CD4-positive, alpha-beta T cell treated with Interferon alpha-2 for 1 hour (primary cell): ENCODE results near the gene TARBP2.
A peak's percentile ranks its signal among the peaks of the same experiment; 100 is the strongest.

Experiments
- DNase-seq, 2 donors: peaks; one replicate each; pipeline ENCODE4 v3.0.0-alpha.2; 2020 to 2022

TARBP2 gene, protein sequence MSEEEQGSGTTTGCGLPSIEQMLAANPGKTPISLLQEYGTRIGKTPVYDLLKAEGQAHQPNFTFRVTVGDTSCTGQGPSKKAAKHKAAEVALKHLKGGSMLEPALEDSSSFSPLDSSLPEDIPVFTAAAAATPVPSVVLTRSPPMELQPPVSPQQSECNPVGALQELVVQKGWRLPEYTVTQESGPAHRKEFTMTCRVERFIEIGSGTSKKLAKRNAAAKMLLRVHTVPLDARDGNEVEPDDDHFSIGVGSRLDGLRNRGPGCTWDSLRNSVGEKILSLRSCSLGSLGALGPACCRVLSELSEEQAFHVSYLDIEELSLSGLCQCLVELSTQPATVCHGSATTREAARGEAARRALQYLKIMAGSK

GRCh38 chr12:53500776-53501614 lies at the start of gene TARBP2:
TARBP2 (plus strand) TSS chr12:53501283; CDS start chr12:53501409, 126 bp downstream.
- peak; percentile 98 to 100 for DNase-seq

GRCh38 chr12:53451661-53452158 lies 49.4 kb upstream of the TARBP2 start, which contains the start of gene PCBP2:
PCBP2 (plus strand) TSS chr12:53452102; CDS start chr12:53454801, 2,699 bp downstream.
- peak; percentile 99 for DNase-seq

DNA sequence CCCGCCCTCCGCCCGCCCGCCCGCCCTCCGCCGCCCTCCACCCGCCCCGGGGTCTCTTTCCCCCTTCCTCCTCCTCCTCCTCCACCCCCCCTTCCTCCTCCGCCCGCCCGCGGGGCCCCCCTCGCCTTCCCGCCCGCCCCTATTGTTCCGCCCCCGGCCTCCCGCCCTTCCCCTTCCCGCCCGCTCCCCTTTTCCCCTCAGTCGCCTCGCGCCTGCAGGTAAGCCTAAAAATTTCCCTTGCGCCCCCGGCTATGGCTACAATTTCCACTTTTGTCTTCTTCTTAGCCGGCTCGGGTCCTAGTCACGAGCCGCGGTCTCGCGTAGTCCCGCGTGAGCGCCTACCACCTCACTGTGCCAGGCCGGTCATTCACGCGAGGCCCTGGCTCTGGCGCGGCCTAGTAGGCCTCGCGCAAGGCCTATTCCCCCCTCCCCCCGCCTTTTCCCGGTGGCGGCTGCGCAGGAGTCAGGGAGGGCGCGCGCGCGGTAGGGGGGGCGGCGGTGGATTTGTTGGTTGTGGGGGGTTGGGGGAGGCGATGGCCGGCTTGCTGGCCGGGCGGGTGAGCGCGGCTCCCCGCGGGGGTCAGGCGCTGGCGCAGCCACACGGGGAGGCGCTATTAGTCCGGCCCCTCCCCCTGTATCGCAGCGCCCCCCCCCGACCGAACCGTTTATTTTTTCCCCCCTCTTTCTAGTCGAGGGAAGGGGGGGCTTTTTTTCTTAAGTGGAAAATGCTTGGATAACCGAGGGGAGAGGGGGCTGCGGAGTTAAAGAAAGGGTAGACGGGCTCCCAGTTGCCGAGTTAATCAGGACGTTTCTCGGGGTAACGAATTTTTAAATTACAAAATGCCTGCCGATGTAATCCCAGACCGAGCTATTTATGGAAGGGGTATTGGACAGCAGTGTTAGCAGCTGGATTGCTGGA lies 48.7 kb upstream of the TARBP2 start:
- DNase-seq = peak; percentile 72 to 86

GRCh38 chr12:53453953-53454640 lies 47.0 kb upstream of the TARBP2 start:
- no peak for DNase-seq

DNA sequence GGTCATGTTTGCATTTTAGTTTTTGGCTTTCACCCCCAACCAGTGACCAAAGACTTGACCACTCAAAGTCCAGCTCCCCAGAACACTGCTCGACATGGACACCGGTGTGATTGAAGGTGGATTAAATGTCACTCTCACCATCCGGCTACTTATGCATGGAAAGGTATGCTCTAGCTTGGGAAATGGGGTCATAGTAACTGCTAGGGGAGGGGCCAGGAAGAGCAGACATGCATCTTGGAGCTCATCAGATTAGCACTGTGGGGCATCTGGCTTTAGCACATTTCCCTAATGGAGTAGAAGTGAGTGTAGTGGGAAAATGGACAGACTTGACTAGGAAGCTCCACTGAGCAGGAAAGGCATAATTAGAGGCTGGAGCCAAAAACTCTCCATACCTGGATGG lies 46.4 kb upstream of the TARBP2 start:
- no peak for DNase-seq

DNA sequence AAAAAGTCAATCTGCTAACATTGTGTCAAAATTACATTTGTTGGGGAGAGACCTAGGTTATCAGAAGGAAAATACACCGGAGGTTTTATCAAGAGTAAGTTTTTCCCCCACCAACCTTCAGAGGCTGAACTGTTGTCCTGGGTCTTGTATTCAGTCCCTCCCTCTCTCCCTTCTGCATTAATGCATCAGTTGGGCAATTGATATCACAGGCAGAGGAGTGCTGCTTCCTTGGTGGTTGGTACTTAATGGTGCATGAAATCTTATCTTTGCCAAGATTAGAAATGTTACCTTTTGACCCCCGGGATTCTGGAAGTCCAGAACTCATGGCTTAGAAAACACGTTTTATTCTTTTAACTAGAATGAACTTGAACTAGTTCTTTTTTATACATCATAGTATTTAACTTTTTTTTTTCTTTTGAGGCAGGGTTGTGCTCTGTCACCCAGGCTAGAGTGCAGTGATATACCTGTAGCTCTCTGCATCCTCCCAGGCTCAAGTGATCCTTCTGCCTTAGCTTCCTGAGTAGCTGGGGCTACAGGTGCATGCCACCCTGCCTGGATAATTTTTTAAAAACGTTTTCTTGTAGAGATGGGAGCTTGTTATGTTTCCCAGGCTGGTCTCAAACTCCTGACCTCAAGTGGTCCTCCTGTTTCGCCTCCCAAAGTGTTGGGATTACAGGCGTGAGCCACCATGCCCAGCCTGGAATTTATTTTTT lies 44.3 kb upstream of the TARBP2 start:
- DNase-seq = no peak

DNA sequence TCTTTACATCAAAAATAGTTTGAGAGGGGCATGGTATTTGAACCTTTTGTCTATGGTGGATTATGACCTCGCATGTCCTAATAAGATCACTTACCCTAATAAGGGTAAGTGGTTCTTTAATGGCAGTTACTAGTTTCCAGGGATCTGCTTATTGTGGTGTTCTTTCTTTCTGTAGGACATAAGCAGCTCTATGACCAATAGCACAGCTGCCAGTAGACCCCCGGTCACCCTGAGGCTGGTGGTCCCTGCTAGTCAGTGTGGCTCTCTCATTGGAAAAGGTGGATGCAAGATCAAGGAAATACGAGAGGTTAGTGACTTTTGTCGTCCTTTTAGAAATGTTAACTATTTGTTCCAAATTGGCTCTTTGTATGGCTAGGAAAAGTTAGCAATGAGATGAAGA lies 42.0 kb upstream of the TARBP2 start:
- no peak for DNase-seq

- no peak for DNase-seq
These were observed 40.0 kb upstream of the TARBP2 start for GRCh38 chr12:53461059-53461458.

DNA sequence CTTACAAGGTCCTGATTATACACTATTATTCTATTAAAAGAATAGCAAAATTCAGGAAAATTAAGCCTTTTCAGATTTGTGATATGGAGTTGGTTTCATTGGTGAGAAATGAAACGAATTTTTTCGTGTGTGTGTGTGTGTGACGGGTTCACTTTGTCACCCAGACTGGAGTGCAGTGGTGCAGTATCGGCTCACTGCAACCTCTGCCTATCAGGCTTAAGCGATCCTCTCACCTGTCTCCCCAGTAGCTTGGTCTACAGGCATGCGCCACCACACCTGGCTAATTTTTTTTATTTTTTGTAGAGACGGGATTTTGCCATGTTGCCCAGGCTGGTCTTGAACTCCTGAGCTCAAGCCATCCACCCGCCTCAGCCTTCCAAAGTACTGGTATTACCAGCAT lies 39.5 kb upstream of the TARBP2 start:
- no peak for DNase-seq

DNA sequence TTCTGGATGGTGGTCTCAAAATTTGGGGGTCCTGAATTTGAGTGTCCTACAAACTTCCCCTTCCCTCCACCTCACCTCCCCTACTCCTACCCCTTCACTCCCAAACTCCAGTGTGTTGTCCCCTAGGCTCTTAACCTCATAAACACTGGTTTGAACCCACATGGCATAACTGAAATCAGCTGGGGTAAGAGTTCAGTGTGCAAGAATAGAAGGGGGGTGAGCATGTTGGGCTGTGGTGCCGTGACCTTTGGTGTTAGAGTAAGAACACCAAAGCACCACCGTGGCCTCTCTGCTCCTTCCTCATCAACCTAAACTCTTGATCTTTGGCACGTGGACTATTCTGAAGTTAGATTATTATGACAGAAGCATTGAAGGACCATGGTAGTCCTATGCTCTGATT lies 38.1 kb upstream of the TARBP2 start:
- DNase-seq = no peak

- DNase-seq = no peak
These were observed 37.1 kb upstream of the TARBP2 start for GRCh38 chr12:53463802-53464560.

DNA sequence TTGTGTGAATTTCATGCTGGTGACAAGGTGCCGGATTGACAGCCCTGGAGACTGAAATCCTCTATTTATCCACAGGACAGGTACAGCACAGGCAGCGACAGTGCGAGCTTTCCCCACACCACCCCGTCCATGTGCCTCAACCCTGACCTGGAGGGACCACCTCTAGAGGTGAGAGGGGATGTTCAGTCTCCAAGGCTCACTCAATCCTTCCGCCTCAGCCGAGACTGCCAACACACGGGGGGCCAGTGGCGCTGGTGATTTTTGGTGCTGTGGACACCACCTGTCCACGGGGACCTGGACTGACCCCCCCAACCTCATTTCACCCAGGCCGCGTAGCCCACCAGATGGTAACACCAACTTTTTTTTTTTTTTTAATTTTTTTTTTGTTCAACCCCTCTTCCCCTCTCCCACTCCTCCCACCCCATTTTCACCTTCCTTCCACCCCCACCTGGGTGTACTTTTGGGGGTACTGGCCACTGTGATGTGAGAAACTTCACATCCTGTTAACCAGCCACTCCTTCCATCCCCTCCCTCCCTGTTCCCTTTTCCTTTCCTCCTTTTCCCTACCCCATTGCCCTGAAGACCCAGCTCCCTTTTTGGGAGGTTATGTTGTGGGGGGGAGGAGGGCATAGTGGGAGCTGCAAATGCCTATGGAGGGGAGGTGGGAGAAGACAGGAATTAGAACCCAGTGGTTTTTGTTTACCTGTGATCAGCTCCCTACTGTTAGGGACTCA lies 36.2 kb upstream of the TARBP2 start:
- no peak for DNase-seq

DNA sequence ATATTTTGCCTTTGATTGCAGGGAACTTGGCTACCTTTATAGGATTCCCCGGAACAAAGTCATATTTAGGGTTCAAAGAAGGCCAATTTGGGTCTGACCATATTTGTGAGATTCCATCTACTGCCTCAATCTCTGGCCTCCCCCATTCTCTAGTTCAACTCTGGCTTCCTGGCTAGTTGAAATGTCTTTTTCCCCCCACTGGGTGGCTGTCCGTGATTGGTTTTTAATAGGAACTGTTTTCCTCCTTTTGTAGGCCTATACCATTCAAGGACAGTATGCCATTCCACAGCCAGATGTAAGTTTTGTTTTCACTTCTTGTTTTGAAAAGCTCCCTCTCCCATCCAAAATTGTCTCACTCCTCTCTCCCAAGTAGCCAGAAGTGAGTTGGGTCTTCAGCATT lies 35.4 kb upstream of the TARBP2 start:
- DNase-seq = no peak

DNA sequence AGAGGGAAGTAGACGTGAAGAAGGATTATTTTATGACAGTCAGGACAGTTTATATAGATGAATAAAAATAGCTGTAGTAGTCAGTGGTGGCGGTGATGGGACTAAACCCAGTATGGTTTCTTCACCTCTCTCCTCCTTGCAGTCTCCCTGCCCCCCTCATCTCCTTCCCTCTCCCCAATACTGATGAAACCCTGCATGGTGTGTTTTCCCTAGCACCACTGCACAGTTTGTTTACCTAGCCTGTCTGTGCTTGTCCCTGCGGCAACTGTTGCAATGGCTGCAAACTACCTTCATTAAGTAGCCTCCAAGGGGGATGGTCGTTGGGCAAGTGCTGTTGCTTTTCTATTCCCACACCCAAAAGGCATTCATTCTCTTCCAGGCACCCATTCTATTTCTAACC lies 34.4 kb upstream of the TARBP2 start:
- no peak for DNase-seq

DNA sequence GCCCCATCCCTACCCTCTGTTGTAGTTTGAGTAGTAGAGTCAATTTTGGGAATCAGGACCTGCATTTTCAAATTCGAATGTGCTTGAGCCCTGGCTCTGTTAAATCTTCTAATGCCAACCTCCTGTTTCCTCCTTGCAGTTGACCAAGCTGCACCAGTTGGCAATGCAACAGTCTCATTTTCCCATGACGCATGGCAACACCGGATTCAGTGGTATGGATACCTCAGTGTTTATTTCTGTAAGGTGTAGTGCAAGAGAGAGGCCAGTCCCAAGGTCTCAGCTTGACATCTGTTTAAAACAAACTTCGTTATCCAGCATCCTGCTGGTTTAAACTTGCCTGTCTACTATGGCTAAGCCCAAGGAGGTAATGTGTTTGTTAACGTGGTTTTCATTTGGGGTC lies 34.0 kb upstream of the TARBP2 start:
- no peak for DNase-seq

GRCh38 chr12:53467880-53468279 lies 33.2 kb upstream of the TARBP2 start:
- no peak for DNase-seq

DNA sequence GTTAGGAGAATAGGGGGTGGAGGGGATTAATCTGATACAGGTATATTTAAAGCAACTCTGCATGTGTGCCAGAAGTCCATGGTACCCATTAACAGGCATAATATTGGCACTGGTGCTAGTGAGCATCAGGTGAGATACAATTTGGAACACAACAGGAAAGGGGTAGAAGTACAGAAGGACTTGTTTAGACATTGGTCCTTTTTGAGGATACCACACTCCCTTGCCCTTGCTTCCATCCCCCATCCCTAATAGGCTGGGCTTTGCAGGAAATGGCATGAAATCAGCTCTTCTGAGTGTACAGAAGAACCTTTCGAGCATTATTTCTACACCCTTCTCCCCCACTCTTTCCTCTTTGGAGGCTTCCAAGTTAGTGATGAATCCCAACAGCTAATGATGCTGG lies 32.8 kb upstream of the TARBP2 start:
- no peak for DNase-seq

- no peak for DNase-seq
These were observed 29.0 kb upstream of the TARBP2 start for GRCh38 chr12:53472056-53472582.

GRCh38 chr12:53474077-53474476 lies 27.0 kb upstream of the TARBP2 start:
- DNase-seq = no peak

- no peak for DNase-seq
These were observed 26.3 kb upstream of the TARBP2 start for GRCh38 chr12:53474819-53475218.
